CD4-positive, alpha-beta T cell treated with Interferon gamma for 1 hour (primary cell): ENCODE results near the gene CLASP2.
"Not testable (repeated sequence)": the region's sequence is repeated elsewhere in the genome, so short reads cannot be mapped to it uniquely, and the experiment has no call there.

Source experiments
- DNase-seq: peaks from one replicate; pipeline ENCODE4 v3.0.0-alpha.2; 2020

Gene CLASP2

DNA sequence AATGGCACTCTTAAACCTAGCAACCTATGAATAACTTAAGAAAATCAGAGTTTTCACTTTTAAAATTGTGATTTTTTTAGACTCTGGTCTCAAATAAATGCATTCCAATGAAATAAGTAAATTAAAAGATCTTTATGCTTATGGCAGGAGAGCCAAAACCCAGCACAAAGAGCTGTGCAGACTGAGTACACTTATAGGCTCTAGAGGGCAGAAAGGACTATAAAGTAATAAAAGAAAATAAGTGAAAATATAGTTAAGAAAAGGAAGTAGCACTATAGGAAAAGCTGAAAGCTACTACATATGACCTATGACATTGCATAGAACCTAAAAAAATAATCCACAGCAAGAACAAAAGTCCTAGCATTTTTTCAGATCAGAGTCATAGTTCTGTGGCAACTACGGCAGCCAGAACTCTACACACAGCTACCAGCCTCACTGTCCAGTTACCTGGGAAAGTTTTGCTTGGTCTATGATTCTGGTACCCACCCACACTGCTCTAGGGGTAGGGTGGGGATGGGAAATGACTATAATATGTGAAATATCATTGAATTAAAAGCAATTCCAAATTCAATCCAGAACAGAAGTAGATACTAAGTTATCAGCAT is 30.5 kb downstream of the CLASP2 start:
- DNase-seq, result no peak

- DNase-seq, result no peak
Measured at GRCh38 chr3:33682770-33683169, 35.3 kb downstream of the CLASP2 start.

GRCh38 chr3:33681667-33682066 is 36.4 kb downstream of the CLASP2 start:
- DNase-seq, result no peak

DNA sequence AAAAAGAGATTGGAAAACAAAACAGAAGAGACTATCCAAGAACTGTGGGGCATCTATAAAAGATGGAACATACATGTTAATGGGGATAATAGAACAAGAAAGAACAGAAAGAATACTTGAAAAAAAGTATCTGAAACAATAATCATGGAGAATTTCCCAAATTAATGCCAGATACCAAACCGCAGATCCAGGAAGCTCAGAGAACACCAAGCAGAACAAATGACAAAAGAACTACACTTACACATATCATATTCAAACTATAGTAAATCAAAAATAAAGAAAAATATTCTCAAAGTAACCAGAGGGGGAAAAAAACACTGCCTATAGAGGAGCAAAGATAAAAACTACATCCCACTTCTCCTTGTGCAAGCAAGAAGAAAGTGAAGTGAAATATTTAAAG is 40.0 kb downstream of the CLASP2 start:
- DNase-seq, result no peak

- DNase-seq, result not testable (repeated sequence)
Measured at GRCh38 chr3:33673436-33673835, 44.6 kb downstream of the CLASP2 start.

DNA sequence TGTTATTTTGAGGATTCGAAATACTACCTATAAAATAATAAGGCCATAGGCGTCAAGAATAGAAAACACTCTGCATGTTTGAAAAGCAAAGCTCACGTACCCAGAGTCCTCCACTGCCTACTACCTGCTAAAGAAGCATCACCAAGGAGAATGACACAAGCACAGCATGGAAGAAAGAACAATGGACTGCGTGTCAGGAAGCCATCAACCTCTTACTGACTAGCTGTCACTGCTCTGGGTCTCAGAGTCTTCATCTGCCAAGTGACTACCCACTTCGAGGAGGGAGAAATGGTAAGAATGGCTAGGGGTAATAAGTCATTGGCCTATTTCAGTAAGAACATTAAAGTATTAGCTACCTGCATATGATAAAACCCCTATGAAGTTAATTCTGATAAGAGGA is 49.4 kb downstream of the CLASP2 start:
- no peak for DNase-seq

DNA sequence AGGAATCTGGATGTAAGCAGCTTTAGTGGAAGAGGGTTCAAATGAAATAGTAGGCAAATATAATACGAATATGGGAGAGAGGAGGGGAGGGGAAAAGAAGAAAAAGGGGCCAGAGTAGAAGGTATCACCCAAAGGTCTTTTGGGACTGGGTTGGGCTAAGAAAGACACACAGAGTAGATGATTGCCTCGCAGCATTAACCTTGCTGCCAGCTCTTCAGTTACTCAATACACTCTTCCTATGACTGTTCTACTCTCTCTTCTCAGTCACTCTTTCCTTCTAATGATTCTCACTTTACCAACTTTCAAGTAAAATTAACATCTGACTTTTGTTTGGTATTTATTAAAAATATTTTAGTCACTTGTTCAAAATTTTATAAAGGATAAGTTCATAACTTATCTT is 52.8 kb downstream of the CLASP2 start:
- DNase-seq, result no peak

DNA sequence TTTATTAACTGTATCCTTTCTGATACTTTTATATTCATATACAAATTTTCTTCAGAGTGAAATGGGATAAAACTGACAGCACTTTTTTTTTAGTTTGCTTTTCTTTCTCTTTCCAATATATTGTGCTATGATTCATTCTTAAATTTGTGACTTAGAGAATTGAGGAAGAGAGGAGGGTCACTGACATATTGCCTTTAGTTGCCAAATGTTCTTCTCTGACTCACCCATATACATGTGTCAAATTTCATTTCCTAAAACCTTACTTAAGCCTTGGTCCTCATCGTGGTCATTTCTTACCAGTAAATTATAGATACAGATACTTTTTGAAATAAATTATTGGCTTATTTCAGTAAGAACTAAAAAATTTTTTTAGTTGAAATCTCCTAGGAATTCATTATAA is 53.9 kb downstream of the CLASP2 start:
- DNase-seq, result no peak

GRCh38 chr3:33663042-33663441 is 55.0 kb downstream of the CLASP2 start:
- no peak for DNase-seq

GRCh38 chr3:33659856-33660434 is 58.1 kb downstream of the CLASP2 start:
- no peak for DNase-seq

DNA sequence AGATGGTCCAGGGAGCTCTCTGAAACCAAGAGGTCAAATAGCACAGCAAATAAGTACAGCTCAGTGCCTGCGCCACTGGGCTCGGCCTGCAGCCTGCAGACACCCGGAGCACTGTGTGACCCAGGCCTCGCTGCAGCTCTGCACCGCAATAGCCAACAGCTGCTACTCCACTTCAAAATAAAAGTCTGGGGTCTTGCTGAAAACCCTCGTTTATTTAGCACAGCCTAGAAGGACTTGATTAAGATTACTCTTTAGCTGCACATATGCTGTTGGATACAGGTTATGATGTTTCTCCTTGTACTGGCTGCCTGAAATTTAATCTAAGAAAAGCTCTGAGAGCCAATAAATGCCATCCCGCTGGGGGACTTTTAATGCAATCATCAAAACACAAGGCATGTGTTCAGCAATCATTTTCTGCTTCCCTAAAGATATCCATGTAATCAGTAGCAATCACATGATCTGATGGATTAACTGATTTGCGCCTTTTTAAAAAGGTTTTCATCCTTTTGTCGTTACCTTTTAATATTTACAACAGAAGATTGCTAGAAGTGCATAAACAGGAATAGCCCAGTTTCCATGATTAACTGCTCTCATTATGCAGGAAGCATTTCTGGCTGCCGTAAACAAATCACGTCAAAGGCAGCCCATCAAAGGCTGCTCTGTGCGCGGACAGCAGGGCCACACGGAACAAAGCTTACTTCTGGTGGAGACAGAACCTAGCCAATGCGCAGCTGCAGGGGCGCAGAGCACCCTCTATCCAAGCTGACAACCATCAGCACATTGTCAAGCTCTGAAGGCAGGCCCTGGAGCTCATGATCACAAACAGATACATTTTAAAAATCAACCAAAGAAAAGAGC is 58.8 kb downstream of the CLASP2 start:
- peak; percentile 30 for DNase-seq

DNA sequence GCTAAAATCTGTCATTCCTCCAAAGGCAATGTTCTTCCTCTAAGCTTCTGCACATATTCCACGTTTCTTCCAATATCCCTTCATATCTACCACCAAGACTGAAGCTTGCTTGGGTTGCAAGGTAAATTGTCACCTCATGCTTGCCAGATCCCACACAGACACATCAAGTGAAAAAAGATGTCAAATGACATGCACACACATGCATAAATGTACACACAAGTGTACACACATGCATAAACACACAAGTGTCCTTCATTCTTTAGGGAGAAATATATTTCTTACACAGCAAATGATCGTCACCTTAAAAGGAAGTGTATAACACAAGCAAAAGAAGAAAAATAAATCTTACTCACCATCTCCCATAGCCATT is 59.4 kb downstream of the CLASP2 start:
- DNase-seq, result no peak

DNA sequence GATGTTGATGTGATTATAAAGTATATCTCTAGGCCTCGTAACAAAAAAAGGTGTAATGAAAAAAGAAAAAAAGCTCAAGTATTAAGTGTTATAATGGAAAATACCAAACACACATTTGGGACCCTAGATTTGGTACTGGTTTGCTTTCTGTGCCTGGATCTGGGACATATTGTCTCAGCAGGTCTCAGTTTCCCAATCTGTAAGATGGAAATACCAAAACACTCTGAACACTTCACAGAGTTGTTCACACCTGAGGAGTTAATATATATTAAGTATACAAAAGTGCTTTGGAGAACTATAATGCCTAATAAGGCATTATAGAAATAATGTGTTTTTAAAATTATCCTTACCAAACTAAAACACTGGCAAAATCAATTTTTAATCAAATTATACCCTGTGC is 60.0 kb downstream of the CLASP2 start:
- DNase-seq, result no peak

DNA sequence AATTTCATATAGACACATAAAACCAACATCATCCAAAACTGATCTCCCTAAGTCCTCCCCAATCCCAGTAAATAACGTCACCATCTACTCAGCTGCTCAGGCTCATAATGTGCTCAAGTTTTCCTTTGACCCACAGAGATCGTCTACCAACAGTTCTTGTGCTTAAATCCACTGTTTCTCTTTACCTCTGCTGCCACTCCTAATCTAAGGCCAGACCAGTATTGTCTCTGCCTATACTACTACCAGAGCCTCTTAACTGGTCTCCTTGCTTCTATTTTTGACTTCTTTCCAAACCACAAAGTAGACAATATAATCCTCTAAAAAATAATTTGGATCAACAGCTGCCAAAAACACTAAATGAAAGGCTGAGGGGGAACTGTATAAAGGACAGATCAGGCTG is 65.3 kb downstream of the CLASP2 start:
- no peak for DNase-seq

- DNase-seq, result not testable (repeated sequence)
Measured at GRCh38 chr3:33651101-33651500, 67.0 kb downstream of the CLASP2 start.

DNA sequence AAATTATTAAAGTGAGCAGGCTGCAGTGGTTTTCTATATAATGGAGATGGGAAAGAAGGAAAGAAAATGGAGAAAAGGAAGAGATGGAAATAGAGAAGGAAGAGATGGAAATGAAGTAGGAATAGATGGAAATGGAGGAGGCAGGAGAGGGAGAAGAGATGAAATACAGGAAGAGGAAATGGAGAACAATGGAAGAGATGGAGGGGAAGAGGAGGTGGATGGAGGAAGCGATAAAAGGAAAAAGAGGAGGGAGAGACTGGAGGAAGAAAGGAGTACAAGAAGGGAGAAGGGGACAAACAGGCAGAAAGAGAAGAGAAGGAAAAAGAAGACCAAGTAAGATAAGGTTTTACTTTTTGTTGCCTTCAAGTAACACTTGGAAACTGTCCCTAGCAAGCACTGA is 67.6 kb downstream of the CLASP2 start:
- DNase-seq, result no peak

DNA sequence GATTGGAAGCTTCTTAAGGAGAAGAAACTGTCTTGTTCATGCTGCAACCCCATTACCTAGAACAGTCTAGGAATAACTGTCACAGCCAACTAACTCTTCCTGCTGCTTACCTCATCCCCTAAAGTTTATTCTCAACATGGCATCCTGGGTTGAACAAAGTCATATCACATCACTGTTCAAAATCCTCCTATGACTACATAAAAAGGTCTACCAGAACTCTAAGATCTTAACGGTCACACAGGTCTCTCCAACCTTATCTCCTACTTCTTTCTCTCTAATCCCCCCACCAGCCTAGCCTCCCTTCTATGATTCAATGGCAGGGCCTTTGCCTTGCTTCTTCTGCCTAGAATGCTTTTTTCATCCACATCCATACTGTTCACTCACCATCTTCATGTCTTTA is 69.3 kb downstream of the CLASP2 start:
- no peak for DNase-seq

- no peak for DNase-seq
Measured at GRCh38 chr3:33646406-33646805, 71.6 kb downstream of the CLASP2 start.

DNA sequence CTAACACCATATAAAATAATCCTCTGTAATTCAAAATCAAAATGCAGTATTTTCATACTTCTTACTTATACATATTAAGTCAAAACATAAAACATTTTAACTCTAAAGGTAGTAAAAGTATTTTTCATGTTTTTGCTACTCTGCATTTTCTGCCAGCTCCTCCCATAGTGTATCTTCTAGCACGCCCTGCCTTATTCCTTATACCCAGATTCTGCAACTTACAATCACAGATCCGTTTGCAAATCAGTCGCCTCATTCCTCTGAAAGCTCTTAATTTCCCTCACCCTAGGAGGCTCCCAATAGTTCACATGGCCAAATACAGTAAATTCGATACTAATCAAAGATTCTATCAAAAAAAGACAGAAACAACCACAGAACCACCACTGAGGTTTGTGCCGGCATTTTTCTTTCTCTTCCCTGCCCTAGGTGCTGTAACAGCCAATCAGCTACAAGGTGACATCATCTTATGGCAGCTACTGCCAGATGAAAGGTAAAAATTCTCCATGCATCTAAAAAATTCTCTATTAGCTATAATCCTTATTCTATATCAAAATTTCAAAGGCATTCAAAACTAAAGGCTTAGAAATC is 72.9 kb downstream of the CLASP2 start:
- DNase-seq, result peak; percentile 7

GRCh38 chr3:33644582-33644981 is 73.5 kb downstream of the CLASP2 start:
- DNase-seq, result no peak

DNA sequence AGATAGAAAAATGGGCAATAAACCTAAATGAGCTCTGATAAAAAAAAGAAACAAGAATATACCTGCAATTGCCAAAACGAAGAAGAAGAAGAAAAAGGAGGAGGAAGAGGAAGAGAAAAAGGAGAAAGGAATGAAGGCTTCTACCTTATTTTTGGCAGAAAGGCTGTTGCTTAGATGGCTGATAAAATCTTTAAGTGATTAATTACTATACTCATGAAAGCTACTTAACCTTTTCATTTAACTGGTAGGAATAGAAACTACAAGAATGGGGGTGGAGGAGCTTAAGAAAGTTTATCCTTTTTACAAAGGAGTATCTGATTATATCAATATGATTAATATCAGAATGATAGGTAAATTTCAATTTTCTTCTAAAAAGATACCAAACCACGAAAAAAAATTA is 75.2 kb downstream of the CLASP2 start:
- DNase-seq, result no peak

GRCh38 chr3:33639889-33640288 is 78.2 kb downstream of the CLASP2 start:
- DNase-seq, result no peak

GRCh38 chr3:33637482-33637881 is 80.6 kb downstream of the CLASP2 start:
- no peak for DNase-seq
